Mucosa of stomach (tissue), 1 donor: ENCODE data around the gene NIPBL.

ENCODE experiments used
- H3K27me3 ChIP-seq: one replicate; pipeline ENCODE4 v1.7.0; 2013; ENCODE audit warnings: mild to moderate bottlenecking, low read length; ENCODE audit not compliant: control insufficient read depth, insufficient read depth
- H3K36me3 ChIP-seq: one replicate; pipeline ENCODE4 v1.7.0; 2013; ENCODE audit warnings: low read length; ENCODE audit not compliant: control insufficient read depth, insufficient read depth
- H3K4me1 ChIP-seq: one replicate; pipeline ENCODE4 v1.7.0; 2013; ENCODE audit warnings: mild to moderate bottlenecking, low read length; ENCODE audit not compliant: control insufficient read depth, insufficient read depth
- H3K4me3 ChIP-seq: one replicate; pipeline ENCODE4 v1.7.0; 2013; ENCODE audit warnings: low read length
- H3K9ac ChIP-seq: one replicate; pipeline ENCODE4 v1.7.0; 2013; ENCODE audit warnings: mild to moderate bottlenecking, low read length, moderate library complexity
- H3K9me3 ChIP-seq: one replicate; pipeline ENCODE4 v1.7.0; 2013; ENCODE audit warnings: mild to moderate bottlenecking, low read length, moderate library complexity; ENCODE audit not compliant: control insufficient read depth
- donor health status: Pancreatic carcinoma.

Gene NIPBL

DNA sequence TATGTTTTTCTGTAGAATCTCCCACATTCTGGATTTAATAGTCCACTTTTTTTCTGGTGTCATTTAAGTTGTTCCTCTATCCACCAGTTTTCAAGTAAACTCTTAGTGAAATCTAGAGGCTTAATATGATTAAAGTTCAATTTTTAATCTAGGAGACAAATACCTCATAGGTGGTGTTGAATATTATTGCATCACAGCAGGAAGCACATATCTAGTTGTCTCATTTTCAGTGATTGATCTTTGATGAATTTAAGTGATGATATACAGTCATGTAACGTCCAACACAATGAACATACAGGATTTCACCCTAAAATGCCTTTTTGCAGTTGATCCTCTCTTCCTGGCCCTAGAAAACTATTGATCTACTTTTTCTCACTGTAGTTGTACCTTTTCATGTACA is 152.3 kb downstream of the NIPBL start:
- Histone ChIP-seq H3K4me3 (no peak overlapping the region), H3K4me1 (no peaks in the 10 kb centered on the region), H3K9ac (no peak overlapping the region), H3K27me3 (no peaks in the 10 kb centered on the region), H3K36me3 (no peaks in the 10 kb centered on the region), H3K9me3 (no peaks in the 10 kb centered on the region)

DNA sequence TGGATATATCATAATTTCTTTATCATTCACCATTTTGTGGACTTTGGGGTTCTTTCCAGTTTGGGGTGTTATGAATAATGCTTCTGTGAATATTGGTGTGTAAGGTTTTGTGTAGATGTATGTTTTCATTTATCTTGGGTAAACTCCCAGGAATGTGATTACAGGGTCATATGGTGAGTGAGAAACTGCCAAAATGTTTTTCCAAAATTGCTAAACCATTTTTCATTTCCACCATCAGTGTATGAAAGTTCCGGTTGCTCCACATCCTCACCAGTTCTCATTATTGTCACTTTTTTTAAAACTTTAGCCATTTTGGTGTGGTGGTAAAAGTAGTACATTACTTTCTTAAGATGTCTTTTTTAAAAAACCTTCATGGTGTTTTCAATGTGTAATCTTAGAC is 152.9 kb downstream of the NIPBL start:
- Histone ChIP-seq H3K9ac (no peak overlapping the region), H3K27me3 (no peaks in the 10 kb centered on the region), H3K4me3 (no peak overlapping the region), H3K36me3 (no peaks in the 10 kb centered on the region), H3K4me1 (no peaks in the 10 kb centered on the region), H3K9me3 (no peaks in the 10 kb centered on the region)

DNA sequence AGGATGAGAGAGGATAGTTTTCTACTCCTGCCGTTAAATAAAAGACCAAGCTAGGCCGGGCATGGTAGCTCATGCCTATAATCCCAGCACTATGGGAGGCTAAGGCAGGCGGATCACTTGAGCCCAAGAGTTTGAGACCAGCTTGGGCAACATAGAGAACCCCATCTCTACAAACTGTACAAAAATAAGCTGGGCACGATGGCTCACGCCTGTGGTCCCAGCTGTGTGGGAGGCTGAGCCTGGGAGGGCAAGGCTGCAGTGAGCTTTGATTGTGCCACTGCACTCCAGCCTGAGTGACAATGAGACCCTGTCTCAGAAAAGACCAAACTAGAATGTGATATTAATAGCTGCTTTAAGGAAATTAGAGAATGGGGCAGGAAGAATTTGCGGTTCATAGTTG is 158.4 kb downstream of the NIPBL start:
- H3K27me3 ChIP-seq, result no peaks in the 10 kb centered on the region
- H3K4me1 ChIP-seq, result no peaks in the 10 kb centered on the region
- H3K4me3 ChIP-seq, result no peak overlapping the region
- H3K9me3 ChIP-seq, result no peaks in the 10 kb centered on the region
- peaks cover 3% of the 10 kb centered on the region for H3K36me3 ChIP-seq
- H3K9ac ChIP-seq, result no peak overlapping the region

DNA sequence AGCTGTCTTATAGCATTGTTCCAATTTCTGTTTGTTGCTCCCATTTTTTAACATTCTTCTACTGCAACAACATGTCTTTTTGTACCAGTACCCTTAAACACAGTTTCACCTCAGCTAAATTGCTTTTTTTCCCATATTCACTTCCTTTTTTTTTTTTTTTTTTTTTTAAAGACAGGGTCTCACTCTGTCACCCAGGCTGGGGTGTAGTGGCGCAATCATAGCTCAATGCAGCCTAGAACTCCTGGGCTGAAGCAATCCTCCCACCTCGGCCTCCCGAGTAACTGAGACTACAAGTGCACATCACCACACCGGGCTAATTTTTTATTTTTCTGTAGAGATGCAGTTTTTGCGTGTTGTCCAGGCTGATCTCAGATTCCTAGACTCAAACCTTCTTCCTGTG is 161.3 kb downstream of the NIPBL start:
- peaks cover 3% of the 10 kb centered on the region for H3K36me3 ChIP-seq
- H3K4me1 ChIP-seq, result no peaks in the 10 kb centered on the region
- no peak overlapping the region for H3K9ac ChIP-seq
- no peaks in the 10 kb centered on the region for H3K27me3 ChIP-seq
- no peaks in the 10 kb centered on the region for H3K9me3 ChIP-seq
- no peak overlapping the region for H3K4me3 ChIP-seq

DNA sequence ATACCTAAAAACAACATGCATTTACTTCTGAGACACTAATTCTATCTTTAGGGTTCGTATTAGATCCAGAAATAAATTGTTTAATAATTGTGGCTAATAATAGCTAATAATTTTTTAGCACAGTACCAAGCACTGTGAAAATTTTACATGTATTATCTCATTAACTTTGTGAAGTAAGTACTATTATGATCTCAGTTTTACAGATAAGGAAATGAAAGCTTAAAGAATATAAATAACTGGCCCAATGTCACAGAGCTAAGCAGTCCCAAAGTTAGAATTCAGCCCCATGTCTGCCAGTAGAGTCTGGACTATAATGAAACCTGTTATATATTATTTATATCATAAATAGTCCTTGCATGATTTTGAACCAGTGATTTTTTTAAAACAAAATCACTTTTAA is 163.3 kb downstream of the NIPBL start:
- no peak overlapping the region for H3K9ac ChIP-seq
- H3K27me3 ChIP-seq, result no peaks in the 10 kb centered on the region
- no peaks in the 10 kb centered on the region for H3K9me3 ChIP-seq
- H3K36me3 ChIP-seq, result peaks cover 3% of the 10 kb centered on the region
- no peak overlapping the region for H3K4me3 ChIP-seq
- no peaks in the 10 kb centered on the region for H3K4me1 ChIP-seq

DNA sequence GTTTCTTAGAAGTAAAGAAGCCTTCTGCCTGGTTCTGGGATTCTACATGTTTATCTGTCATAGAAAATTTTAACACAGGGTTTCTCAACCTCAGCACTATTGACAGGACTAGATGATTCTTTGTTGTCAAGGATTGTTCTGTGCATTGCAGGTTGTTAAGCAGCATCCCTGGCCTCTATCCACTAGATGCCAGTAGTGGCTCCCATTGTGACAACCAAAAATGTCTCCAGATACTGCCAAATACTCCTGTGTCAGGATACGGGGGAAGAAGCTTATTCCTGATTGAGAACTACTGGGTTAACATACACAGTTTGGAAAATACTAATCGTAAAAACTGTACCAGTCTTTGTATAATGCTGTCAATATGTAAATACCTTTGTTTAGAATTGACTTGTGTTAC is 167.1 kb downstream of the NIPBL start:
- Histone ChIP-seq H3K4me3 (no peak overlapping the region), H3K36me3 (peaks cover under 1% of the 10 kb centered on the region), H3K27me3 (no peaks in the 10 kb centered on the region), H3K4me1 (no peaks in the 10 kb centered on the region), H3K9ac (no peak overlapping the region), H3K9me3 (no peaks in the 10 kb centered on the region)

DNA sequence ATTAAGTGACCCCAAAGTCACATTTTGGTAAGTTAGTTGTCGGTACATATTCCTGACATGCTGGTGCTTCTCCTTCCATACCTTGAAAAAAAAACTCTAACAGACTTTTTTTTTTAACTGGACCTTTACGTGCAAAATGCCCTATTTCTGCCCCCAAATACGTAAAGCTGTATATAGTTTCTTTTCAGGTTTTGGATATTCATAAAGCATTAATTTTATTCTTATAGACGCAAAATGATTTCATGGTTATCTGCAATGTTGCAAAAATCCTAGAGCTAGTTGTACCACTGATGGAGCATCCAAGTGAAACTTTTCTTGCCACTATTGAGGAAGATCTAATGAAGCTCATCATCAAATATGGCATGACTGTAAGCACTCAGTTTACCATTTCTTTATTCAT is 167.6 kb downstream of the NIPBL start:
- Histone ChIP-seq H3K4me3 (no peak overlapping the region), H3K36me3 (no peaks in the 10 kb centered on the region), H3K27me3 (no peaks in the 10 kb centered on the region), H3K9me3 (no peaks in the 10 kb centered on the region), H3K4me1 (no peaks in the 10 kb centered on the region), H3K9ac (no peak overlapping the region)

DNA sequence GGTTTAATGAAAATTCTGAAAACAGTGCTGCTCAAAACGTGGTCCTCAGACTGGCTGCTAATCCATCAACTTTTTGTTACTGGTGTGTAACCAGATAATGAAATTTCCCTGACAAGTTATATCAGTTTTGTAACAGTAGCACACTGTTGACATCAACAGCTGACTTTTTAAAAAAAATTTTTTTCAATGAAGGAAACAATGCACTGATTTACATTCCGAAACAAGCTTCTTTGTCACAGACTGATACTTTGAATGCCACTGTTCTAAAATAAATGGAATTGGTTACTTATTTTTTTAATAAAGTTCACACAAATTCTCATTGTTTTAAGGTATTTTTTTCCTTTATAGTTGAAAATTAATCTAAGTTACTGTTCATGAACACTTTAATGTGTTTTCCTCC is 169.1 kb downstream of the NIPBL start:
- Histone ChIP-seq H3K27me3 (no peaks in the 10 kb centered on the region), H3K36me3 (no peaks in the 10 kb centered on the region), H3K4me3 (no peak overlapping the region), H3K9ac (no peak overlapping the region), H3K4me1 (no peaks in the 10 kb centered on the region), H3K9me3 (no peaks in the 10 kb centered on the region)

DNA sequence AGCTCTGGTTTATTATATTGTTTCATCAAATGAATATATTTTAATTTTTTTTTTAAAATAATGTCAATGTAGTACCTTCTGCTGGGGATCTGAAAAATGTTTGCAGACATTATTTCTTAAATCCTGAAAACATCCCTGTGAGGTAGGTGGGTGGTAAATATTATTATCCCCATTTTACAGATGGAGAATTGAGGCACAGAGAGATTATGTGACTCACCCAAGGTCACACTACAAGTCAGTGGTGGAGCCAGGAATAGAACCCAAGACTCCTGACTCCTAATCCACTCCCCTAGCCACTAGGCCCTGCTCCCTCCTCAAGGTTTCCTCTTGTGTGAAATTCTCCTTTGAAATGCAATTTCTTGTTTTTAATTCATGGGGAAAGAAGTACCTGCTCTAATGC is 171.4 kb downstream of the NIPBL start:
- H3K27me3 ChIP-seq, result no peaks in the 10 kb centered on the region
- H3K36me3 ChIP-seq, result no peaks in the 10 kb centered on the region
- no peaks in the 10 kb centered on the region for H3K4me1 ChIP-seq
- no peaks in the 10 kb centered on the region for H3K9me3 ChIP-seq
- no peak overlapping the region for H3K9ac ChIP-seq
- H3K4me3 ChIP-seq, result no peak overlapping the region

DNA sequence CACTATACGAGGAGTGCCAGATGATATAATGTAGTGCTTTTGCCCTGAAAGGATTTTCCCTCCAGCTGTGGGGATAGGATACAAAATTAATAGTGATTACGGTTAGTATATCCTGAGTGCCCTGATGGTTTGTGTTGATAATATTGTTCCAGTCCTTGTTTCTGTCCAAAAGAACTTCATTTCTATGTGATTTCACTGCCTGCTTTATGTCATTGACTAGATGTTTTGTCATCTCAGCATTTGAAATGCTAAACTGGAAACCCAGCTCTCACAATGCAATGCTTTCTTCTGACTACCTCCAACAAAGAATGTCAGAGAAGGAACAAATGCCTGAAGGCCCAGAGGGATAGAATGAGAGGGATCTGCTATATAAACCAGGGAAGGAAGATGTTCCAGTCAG is 177.8 kb downstream of the NIPBL start:
- no peaks in the 10 kb centered on the region for H3K4me1 ChIP-seq
- no peaks in the 10 kb centered on the region for H3K9me3 ChIP-seq
- H3K4me3 ChIP-seq, result no peak overlapping the region
- H3K9ac ChIP-seq, result no peak overlapping the region
- H3K36me3 ChIP-seq, result peaks cover 7% of the 10 kb centered on the region
- H3K27me3 ChIP-seq, result no peaks in the 10 kb centered on the region

DNA sequence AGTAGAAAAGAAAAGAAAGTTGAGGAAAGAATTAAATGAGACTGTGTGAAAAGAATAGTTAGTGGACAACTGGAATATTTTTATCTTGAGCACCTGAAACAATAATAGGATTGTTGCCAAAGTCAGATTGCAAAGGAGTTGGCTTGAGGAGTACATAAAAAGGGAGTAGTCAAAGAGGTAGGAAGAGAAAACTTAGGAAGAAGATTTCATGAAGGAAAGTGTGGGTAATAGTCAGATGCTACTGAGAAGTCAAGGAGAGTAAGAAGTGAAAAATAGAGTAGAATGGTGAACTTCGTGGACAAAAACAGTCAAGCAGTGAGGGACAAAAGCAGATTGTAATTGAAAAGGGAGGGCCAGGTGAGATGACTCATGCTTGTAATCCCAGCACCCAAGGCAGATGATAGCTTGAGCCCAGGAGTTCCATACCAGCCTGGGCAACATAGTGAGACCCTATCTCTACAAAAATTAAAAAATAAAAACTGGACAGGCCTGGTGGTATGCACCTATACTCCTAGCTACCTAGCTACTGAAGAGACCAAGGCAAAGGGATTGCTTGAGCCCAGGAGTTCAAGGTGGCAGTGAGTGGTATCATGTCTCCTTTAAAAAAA is 178.9 kb downstream of the NIPBL start:
- H3K4me3 ChIP-seq, result no peak overlapping the region
- H3K36me3 ChIP-seq, result peaks cover 7% of the 10 kb centered on the region
- no peak overlapping the region for H3K9ac ChIP-seq
- no peaks in the 10 kb centered on the region for H3K27me3 ChIP-seq
- no peaks in the 10 kb centered on the region for H3K4me1 ChIP-seq
- H3K9me3 ChIP-seq, result no peaks in the 10 kb centered on the region

DNA sequence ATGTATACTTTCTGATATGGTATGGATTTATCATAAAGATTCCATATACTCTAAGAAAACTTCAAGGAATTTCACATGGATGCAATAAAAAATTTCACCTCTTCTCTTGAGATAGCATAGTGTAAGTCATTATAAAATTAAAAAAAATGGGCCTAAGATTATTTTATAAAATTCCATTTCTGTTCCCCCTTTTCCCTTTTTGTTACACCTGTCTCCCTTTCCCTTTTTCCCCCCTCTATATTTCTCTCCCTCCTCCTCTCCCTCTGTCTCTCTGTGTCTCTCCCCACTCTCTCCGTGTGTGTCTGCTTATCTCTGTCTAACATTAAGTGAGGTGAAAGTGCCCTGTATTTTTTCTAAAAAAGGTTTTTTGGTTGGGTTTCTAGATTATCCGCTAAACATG is 180.2 kb downstream of the NIPBL start:
- Histone ChIP-seq H3K4me3 (no peak overlapping the region), H3K27me3 (no peaks in the 10 kb centered on the region), H3K9ac (no peak overlapping the region), H3K36me3 (peaks cover 7% of the 10 kb centered on the region), H3K4me1 (no peaks in the 10 kb centered on the region), H3K9me3 (no peaks in the 10 kb centered on the region)

DNA sequence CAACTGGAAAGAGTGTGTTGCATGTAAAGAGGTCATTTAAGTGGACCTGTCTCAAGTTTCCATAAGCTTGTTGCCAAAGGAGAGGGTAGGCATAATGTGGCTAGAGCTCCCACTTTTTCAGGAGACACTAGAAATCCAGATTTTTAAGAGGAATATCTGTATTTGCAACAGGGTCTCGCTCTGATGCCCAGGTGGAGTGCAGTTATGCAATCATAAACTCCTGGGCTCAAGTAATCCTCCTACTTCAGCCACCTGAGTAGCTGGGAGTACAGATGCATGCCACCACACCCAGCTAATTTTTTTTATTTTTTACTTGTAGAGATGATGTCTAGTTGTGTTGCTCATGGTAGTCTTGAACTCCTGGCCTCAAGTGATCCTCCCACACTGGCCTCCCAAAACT is 183.5 kb downstream of the NIPBL start:
- Histone ChIP-seq H3K36me3 (peaks cover 7% of the 10 kb centered on the region), H3K4me1 (no peaks in the 10 kb centered on the region), H3K9me3 (no peaks in the 10 kb centered on the region), H3K27me3 (no peaks in the 10 kb centered on the region), H3K4me3 (no peak overlapping the region), H3K9ac (no peak overlapping the region)
